ENCODE measurements around the gene THRA.

DNA sequence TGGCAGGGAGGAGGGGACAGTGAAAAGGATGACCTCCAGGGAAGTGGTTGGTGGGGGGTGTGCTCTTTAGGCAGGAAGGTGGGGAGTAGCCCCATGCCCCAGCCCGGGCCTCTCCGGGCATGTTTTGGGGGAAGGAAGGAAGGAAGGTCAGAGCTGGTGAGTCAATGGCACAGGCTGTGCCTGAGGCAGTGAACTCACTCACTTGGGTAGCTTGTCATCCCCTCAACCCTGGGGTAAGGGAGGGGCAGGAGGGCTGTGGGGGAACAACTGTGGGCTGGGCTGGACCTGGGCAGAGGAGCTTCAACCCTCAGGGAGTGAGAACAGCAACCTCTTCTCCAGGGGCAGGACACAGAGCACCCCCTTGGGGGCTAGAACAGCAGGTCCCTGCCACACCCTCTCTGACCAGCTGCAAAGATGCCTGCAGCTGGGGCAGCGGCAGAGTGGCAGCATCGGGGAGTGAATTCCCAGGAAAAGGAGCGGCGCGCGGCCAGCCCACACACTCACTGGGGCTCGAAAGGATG, 41.3 kb upstream of the THRA start:
- TF ChIP-seq POLR2A (IDR thresholded peaks at IDR 0.05) = no peak
- TF ChIP-seq, protein P1, sequence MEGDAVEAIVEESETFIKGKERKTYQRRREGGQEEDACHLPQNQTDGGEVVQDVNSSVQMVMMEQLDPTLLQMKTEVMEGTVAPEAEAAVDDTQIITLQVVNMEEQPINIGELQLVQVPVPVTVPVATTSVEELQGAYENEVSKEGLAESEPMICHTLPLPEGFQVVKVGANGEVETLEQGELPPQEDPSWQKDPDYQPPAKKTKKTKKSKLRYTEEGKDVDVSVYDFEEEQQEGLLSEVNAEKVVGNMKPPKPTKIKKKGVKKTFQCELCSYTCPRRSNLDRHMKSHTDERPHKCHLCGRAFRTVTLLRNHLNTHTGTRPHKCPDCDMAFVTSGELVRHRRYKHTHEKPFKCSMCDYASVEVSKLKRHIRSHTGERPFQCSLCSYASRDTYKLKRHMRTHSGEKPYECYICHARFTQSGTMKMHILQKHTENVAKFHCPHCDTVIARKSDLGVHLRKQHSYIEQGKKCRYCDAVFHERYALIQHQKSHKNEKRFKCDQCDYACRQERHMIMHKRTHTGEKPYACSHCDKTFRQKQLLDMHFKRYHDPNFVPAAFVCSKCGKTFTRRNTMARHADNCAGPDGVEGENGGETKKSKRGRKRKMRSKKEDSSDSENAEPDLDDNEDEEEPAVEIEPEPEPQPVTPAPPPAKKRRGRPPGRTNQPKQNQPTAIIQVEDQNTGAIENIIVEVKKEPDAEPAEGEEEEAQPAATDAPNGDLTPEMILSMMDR (IDR thresholded peaks at IDR 0.05) = no peak
